Type B pancreatic cell (in vitro differentiated cells): ENCODE data around the gene BAAT. TPM values are rescaled to one million over a fixed set of nuclear protein-coding genes. Genes with fewer than 3 reads are reported as not detected.

Experiments
- DNase-seq: peaks from one replicate; pipeline ENCODE4 v3.0.0; 2021; ENCODE audit warnings: mixed read lengths; ENCODE audit not compliant: unreplicated experiment; ENCODE audit errors: extremely low spot score
- H3K27ac Mint-ChIP-seq: 2 replicates; pipeline ENCODE4 v1.8.0; 2021; ENCODE audit warnings: mild to moderate bottlenecking, mixed read lengths
- H3K27me3 Mint-ChIP-seq: 2 replicates; pipeline ENCODE4 v1.8.0; 2021; ENCODE audit warnings: mixed read lengths
- H3K36me3 Mint-ChIP-seq: 2 replicates; pipeline ENCODE4 v1.8.0; 2021; ENCODE audit warnings: mixed read lengths
- H3K4me1 Mint-ChIP-seq: one replicate; pipeline ENCODE4 v1.8.0; 2021; ENCODE audit warnings: mixed read lengths; ENCODE audit not compliant: unreplicated experiment
- H3K4me3 Mint-ChIP-seq: 2 replicates; pipeline ENCODE4 v1.8.0; 2021; ENCODE audit warnings: mild to moderate bottlenecking, mixed read lengths
- H3K9me3 Mint-ChIP-seq: 2 replicates; pipeline ENCODE4 v1.8.0; 2021; ENCODE audit warnings: mixed read lengths
- total RNA-seq: library from RNA; stranded (reverse); gene quantifications from 2 replicates; pipeline ENCODE4 v1.2.1, GENCODE V29; 2021; ENCODE audit warnings: low replicate concordance
- TF ChIP-seq, protein P1 (sequence below): fragments of 200-600 bp; sonication (generic); conservative IDR thresholded peaks from 2 replicates; pipeline ENCODE4 v1.5.0; 2021; ENCODE audit warnings: antibody characterized with exemption, mild to moderate bottlenecking

Gene BAAT
- total RNA-seq, 1 donor from 2014 or later = 0.53 TPM

GRCh38 chr9:101326035-101326434, 58.8 kb downstream of the BAAT start:
- DNase-seq = no peak
- TF ChIP-seq, protein P1, sequence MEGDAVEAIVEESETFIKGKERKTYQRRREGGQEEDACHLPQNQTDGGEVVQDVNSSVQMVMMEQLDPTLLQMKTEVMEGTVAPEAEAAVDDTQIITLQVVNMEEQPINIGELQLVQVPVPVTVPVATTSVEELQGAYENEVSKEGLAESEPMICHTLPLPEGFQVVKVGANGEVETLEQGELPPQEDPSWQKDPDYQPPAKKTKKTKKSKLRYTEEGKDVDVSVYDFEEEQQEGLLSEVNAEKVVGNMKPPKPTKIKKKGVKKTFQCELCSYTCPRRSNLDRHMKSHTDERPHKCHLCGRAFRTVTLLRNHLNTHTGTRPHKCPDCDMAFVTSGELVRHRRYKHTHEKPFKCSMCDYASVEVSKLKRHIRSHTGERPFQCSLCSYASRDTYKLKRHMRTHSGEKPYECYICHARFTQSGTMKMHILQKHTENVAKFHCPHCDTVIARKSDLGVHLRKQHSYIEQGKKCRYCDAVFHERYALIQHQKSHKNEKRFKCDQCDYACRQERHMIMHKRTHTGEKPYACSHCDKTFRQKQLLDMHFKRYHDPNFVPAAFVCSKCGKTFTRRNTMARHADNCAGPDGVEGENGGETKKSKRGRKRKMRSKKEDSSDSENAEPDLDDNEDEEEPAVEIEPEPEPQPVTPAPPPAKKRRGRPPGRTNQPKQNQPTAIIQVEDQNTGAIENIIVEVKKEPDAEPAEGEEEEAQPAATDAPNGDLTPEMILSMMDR = no peak
- Mint-ChIP-seq H3K4me3 (no peak overlapping the region), H3K27ac (no peak overlapping the region), H3K36me3 (no peaks in the 10 kb centered on the region), H3K4me1 (no peaks in the 10 kb centered on the region), H3K9me3 (peaks cover 6% of the 10 kb centered on the region), H3K27me3 (no peaks in the 10 kb centered on the region)

DNA sequence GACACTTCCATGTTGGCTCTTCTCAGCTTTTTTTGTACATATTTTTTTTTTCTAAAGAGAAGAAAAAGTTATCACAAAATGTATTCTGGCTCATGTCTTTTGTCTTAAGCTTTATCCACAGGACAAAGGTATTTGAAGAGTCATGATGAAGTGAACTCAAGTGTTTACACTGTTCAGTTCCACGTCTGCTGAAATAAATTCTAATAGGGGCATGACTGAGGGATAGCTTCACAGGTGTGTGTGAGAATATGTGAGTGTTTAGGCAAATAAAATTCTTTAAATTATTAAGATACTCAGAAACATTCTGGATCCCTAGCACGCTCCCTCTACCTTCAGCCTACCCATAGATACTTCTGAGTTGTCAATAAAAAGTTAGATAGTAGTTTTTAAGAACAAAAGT, 59.8 kb downstream of the BAAT start:
- H3K27me3 Mint-ChIP-seq = no peaks in the 10 kb centered on the region
- DNase-seq = no peak
- TF ChIP-seq, protein P1 = no peak
- H3K4me1 Mint-ChIP-seq = no peaks in the 10 kb centered on the region
- H3K9me3 Mint-ChIP-seq = peaks cover 6% of the 10 kb centered on the region
- H3K27ac Mint-ChIP-seq = no peak overlapping the region
- no peaks in the 10 kb centered on the region for H3K36me3 Mint-ChIP-seq
- no peak overlapping the region for H3K4me3 Mint-ChIP-seq

GRCh38 chr9:101324245-101324804, 60.5 kb downstream of the BAAT start:
- no peak for DNase-seq
- TF ChIP-seq, protein P1 = no peak
- Mint-ChIP-seq H3K27me3 (no peaks in the 10 kb centered on the region), H3K27ac (no peak overlapping the region), H3K4me1 (no peaks in the 10 kb centered on the region), H3K9me3 (peaks cover 6% of the 10 kb centered on the region), H3K4me3 (no peak overlapping the region), H3K36me3 (no peaks in the 10 kb centered on the region)

DNA sequence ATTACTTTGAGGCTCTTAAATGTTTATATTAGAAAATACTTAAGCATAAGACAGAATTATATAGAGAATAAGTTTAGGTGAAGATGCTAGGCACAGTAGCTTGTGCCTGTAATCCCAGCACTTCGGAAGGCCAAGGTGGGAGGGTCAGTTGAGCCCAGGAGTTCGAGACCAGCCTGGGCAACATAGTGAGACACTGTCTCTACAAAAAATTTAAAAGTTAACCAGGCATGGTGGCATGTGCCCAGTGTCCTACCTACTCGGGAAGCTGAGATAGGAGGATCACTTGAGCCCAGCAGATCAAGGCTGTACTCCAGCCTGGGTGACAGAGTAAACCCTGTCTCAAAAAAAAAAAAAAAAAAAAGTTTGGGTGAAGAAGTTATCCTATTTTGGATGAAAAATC, 61.7 kb downstream of the BAAT start:
- TF ChIP-seq, protein P1 = no peak
- DNase-seq = no peak
- no peaks in the 10 kb centered on the region for H3K4me1 Mint-ChIP-seq
- H3K36me3 Mint-ChIP-seq = no peaks in the 10 kb centered on the region
- no peaks in the 10 kb centered on the region for H3K27me3 Mint-ChIP-seq
- H3K27ac Mint-ChIP-seq = no peak overlapping the region
- no peak overlapping the region for H3K4me3 Mint-ChIP-seq
- H3K9me3 Mint-ChIP-seq = peaks cover 6% of the 10 kb centered on the region

DNA sequence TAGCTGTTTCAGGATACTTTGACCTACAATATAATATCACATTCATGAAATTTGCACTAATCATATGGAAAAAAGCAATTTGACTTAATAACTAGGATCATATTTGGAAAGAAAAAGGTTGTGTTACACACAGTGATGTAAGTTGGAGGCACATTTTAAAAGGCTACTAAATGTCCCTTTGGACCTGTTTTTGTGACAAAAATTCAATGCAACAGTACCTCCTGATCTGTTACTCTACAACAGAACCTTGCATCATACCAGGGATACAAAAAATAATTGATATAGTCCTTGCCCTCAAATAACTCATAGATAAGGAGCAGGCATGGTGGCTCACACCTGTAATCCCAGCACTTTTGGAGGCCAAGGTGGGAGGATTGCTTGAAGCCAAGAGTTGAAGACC, 67.1 kb downstream of the BAAT start:
- peaks cover 3% of the 10 kb centered on the region for H3K27me3 Mint-ChIP-seq
- no peaks in the 10 kb centered on the region for H3K9me3 Mint-ChIP-seq
- no peaks in the 10 kb centered on the region for H3K36me3 Mint-ChIP-seq
- TF ChIP-seq, protein P1 = no peak
- no peak overlapping the region for H3K27ac Mint-ChIP-seq
- no peak for DNase-seq
- no peaks in the 10 kb centered on the region for H3K4me1 Mint-ChIP-seq
- no peak overlapping the region for H3K4me3 Mint-ChIP-seq

- no peak overlapping the region for H3K4me3 Mint-ChIP-seq
- TF ChIP-seq, protein P1 = no peak
- no peak overlapping the region for H3K27ac Mint-ChIP-seq
- no peak for DNase-seq
- no peaks in the 10 kb centered on the region for H3K36me3 Mint-ChIP-seq
- H3K4me1 Mint-ChIP-seq = no peaks in the 10 kb centered on the region
- no peaks in the 10 kb centered on the region for H3K9me3 Mint-ChIP-seq
- peaks cover 4% of the 10 kb centered on the region for H3K27me3 Mint-ChIP-seq
Measured at GRCh38 chr9:101315112-101315450, 69.7 kb downstream of the BAAT start.
